GM18502 (cell line): ENCODE data around the gene MRAP.

Source experiments
- ATAC-seq: cut with Tn5 transposase; IDR thresholded peaks from one replicate; pipeline ENCODE4 v1.9.1; 2021; ENCODE audit warnings: mild to moderate bottlenecking; ENCODE audit not compliant: unreplicated experiment, poor library complexity

The MRAP gene

DNA sequence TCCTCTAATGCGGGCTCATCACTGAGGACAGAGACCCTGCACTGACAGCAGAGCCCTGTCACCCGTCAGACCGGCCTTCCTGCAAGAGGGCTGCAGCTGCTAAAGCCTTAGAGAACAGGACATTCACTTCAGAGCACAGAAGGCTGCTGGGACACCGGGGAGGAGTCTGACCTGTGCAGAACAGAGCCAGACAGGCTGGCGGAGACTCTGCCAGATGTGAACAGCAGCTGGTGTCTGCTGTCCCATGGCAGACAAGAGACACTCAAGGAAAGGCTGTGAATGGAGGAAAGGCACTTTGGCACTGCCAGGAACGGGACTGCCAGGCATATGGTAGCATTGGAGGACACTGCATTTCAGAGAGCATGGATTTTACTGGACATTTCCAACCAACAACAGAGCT lies 21.4 kb downstream of the MRAP start:
- no peak for ATAC-seq

DNA sequence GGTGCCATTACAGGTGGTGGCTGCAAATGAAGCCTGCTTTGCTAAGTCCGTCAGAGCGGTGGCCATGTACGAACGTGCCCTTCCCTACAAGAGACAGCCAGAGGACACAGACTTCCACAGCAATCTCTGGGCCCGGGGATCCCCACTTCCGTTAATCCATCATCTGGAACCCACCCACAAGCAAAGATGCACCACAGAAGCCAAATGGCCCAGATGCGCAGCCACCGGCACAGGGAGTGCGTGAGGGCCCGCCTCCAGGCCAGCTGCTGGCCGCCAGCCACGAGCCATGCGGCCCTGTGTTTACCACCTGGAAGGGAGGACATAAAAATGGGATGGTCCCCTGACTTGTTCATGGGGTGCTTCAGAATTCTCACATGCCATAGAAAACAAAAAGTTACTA lies 22.1 kb downstream of the MRAP start:
- ATAC-seq: no peak

DNA sequence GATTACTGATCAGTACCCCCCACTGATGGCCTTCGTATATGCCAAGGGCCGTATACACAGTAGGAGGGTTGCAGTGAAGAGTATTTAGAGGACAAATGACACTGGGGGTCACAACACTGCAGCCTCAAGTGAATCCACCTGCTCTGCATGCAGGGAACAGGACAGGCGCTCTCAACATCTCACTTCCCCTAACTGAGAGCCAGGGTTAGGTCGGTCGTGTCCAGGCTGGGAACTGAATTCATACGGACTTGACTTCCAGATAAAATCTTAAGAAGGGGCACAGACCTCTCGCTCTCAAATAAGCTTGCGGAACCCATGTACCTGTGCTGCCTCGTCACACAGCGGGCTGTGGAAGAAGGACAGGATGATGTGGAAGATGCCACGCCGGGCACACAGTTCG lies 22.8 kb downstream of the MRAP start:
- no peak for ATAC-seq

DNA sequence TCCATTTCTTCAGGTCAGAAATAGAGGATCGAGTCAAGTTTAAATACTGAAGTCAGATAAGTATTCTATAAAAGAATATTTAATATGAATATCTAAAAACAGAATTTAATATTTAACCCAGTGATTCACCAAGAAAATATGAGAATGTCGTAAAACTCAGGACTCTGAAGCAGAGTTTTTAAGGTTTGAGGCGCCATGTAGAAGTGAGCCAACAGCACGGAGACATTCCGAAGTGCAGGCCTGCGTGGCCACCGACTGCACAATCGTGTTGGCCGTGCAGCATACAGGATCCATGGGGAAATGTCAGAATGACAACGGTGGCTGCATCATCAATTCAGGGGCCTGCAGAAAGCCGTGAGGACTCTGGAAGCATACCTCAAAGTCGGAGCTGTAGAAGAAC lies 23.4 kb downstream of the MRAP start:
- no peak for ATAC-seq

DNA sequence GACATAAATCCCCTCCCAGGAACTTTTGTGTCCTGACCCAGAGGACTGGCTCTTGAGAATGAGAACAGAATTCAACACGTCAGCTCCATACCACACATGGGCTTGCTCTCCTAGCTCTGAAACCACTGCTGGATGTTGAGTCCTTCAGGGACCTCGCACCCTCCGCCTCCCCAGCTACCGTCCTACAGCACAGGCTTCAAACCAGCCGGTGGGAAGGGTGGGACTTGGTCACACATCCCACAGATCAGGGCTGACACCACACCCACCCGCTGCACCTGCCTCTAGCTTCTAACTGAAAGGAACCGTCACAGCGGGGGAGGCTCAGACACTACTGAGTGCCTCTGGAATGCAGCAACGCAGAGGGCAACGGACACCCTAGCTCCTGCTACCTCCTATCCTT lies 24.0 kb downstream of the MRAP start:
- ATAC-seq: no peak

DNA sequence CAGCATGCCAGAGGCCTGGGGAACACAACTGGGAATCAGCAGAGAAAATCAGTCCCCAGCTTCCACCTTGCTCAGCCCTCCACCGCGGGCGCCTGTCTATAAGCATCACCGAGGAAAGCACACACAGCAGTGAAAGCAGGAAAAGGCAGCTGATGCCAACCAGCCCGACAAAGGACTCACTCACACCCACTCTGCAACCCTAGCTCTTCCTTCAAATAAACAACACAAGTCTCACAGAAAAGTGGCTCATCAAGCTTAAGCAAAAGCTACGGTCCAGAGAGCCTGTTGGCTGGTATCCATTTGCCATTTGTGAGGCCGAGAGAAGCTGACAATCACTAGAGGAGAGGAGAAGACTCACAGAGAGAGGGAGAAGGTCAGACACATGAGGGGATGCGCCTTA lies 27.1 kb downstream of the MRAP start:
- ATAC-seq: no peak

DNA sequence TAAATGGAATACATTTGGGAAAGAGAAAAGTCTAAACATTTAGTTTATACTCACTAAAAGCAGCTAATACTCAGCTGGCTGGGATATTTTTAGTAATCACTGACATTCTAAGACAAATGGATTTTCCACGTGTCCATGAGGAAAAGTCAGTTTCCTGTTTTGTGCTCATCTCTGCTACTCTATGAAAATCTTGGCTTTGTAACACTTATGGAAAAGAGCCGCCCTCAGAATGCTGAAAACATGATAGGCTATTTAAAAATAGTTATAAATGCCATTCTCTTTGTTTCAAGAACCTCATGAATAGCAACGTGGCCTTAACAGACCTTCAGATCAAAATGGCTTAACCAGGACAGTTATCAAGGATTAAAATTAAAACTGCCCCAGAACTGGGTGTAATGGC lies 29.9 kb downstream of the MRAP start:
- ATAC-seq: no peak

DNA sequence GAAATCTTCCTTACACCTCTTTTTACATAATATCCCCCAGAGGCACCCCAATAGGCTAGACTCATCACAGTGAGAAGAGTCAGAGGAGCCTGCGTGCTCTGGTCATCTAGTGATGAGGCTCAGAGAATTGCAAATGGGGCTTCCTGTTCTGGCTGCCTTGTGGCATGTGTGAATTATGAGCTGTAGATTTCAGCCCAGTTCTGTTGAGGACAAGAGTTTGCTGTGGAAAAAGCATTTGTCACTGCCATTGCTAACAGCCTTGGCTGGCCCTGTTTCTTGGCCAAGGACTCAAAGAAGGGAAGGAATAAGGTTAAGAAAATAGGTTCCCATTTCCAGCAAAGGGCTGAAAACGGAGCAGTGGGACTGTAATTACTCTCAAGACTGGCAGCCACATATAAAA lies 30.7 kb downstream of the MRAP start:
- ATAC-seq: no peak

DNA sequence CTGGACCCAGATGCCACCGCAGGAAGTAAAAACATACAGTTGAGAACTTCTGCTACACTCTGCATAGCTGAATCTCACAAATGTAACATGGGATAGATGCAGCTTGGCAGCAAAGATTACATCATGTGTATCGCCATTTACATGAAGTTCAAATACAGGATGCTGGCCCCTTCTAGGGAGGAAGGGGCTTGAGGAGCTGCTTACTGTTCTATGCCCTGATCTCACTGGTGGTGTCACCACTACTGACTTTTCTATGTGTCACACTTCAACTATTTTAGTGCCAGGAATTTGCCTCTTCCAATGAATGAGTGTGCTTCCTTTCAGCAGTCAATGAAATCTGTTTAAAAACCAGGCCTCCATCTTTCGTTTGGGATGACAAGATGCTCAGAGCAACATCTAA lies 31.1 kb downstream of the MRAP start:
- no peak for ATAC-seq

DNA sequence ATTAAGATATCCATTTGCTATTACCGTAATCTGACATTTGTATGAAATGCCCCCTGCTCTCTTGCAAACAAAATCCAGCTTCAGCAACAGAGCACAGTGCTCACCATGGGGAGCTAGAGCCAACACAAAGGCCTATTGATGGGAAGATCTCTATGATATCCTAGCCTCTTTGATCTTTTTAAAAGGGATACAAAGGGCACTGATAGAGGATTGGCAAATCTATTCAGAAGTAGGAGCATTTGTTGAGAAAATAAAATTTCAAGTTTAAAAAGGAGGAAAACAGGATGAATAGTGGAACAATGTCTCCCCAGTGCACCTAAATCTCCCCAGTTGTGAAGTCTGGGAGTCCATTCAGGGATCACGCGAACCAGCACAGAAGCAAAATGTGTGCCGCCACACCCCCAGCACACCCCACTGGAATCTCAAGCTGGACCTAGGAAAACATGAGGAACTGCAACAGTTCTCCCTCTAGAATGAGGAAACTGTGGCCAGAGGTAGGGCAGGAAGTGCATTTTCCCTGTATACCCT lies 32.2 kb downstream of the MRAP start:
- ATAC-seq: no peak

DNA sequence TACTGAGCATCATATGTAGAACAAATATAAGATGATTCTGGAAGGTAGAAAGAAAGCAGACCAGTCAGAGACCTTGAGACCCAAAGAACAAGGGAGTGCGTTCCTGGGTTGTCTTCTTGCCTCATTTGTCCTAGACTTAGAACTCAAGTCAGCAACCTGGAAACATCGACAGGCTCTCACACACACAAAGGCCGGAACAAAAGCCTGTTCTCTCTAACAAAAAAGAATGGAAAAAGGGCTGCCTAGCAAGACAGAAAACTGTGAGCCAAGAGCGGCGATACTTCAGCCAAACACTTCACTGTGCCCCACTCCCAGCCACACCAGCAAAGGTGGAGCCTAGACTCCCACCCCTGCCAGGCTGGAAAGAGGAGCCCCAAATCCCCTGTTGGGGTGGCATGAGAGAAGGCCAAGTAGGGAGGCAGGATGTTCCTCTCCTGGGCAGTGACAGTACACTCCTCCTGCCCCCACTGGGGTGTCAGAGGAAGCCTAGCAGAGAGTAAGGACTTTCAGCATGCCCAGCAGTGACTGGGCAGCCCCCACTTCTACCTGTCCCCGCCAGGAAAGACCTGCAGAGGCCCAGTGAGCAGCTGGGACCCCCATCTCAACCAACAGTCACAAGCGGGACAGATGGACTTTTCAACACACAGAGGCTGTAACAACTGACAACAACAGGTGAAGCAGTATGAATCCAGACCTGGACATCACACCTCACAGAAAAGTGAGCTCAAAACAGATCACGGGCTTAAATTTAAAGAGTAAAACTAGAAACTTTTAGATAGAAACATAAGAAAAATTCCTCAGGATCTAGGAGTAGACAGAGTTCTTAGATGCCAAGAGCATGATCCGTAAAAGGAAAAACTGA lies 33.0 kb downstream of the MRAP start:
- ATAC-seq: no peak

DNA sequence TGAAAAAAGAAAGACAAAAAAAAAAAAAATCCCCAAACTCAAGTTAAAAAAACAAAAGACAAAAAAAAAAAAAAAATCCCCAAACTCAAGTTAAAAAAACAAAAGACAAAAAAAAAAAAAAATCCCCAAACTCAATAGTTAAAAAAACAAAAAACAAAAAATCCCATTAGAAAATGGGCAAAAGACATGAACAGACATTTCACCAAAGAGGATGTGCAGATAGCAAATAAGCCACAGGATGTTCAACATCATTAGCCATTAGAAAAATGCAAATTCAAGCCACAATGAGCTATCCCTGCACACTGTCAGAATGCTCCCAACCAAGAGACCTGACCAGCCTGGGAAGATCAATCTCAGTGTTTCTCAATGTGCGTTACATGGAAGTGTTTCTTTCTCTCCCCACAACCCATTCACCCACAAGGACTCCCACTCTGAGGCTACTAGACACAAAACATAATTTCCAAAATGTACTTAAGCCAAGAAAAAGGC lies 33.9 kb downstream of the MRAP start:
- no peak for ATAC-seq

DNA sequence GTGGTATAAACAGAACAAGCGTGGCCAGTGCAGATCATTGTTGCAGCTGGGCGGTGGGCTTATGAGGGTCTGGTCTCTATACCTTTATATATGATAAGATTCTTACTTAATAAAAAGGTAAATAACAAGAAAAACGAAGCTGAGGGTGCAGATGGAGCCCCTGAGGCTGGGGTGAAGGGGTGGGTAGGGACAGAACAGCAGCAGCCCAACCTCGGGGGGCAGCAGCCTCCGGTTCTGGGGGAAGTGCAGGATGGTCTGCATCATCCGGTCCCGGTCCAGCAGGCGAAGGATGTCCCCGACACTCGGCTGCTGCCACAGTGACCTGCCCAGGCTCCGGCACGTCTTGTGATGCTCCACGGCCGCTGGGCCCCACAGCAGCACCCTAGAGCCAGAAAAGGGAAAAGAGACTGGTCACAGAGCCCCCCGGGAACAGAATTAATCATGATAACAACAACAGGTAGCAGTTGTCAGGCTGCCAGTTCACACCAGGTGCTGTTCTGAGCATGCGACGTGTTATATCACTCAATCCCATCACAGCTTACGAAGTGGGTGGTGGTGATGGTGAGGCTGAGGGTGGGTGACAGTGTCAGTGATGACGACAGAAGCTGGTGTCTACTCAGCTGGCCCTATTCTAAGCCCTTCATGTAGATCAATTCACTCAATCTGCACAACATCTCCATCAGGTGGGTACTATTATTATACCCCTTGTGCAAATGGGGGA lies 35.5 kb downstream of the MRAP start:
- no peak for ATAC-seq

DNA sequence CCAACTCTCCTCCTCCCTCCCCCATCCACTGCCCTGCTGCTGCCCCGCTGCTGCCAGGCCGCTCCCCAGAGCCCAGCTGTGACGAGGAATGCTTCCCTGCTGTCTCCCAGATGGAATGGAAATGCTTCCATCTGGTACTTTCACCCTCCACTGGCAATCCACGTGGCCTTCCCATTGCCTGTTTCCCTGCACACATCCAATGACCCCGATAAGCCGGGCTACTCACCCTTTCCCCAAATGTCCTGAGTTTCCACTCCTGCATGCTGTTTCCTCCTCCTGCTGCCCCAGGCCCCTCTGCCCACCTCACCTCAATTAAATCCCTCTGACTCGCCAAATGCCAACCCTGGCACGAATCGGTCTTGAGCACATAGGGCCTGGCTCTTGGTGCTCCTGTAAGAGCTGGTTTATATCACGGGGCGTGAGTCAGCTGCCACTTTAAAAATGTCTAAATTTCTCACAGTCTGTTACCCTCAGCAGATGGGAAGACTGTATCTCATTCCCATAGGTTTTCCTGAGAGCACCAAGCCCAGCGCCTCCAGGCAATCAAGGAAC lies 36.4 kb downstream of the MRAP start:
- no peak for ATAC-seq

DNA sequence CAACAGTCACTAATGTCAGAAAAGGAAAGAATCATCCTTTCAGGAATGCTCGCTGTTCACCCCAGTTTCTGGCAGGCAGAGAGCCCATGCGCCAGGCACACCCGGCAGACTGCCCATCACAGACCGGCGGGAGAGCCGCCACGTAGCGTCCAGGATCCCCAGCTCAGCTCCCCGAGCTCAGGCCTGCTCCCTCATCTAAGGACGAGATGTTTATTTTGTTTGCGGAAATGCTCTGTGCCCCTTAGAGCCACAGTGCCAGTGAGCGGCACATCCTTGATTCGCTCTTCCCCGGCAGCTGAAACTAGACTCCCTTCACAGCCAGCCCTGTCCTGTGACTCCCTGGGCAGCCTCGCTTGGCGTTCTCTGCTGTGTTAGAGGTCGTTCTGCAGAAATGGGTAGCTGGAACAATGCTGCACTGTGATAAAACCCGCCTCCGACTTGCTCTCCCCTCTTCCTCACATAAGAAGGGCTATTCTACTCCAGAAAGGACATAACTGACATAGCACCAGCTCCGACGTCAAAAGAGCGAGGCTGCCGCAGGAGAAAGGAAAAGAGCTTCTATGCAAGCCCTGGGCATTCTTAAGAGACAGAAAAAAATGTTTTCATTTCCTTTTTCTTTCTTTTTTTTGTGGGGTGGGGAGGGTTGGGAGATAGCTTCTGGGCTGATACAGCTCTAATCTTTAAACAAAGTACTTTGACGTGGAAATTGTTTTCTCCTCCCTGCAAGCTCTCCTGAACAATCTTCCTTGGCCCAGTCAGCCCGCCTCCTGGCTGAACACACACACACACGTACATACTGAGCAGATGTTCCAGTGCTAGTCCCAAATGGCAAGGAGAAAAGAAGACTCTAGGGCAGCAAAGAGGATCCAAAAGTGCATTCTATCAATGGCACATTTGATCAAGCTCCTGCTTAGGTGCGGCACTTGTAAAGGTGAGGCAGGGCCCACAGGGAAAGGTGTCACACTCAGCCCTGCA lies 37.2 kb downstream of the MRAP start:
- no peak for ATAC-seq

DNA sequence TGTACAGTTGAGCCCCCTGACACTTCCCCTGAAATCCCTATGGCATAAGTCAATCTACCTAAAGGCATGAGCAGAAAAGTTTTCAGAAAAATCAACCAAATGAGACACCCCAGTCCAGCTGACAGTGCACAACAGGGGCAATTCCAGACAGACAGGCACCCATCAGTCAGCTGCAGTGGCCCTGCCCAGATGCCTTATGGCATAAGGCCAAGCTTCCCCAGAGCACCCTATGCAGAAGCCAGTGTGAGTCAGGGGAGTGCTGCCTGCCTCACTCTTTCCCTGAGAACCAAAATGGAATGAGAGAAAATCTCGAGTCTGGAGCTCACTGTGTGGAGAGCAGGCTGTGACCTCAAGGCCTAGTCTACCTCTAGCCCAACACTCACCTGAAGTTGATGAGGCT lies 38.1 kb downstream of the MRAP start:
- no peak for ATAC-seq

DNA sequence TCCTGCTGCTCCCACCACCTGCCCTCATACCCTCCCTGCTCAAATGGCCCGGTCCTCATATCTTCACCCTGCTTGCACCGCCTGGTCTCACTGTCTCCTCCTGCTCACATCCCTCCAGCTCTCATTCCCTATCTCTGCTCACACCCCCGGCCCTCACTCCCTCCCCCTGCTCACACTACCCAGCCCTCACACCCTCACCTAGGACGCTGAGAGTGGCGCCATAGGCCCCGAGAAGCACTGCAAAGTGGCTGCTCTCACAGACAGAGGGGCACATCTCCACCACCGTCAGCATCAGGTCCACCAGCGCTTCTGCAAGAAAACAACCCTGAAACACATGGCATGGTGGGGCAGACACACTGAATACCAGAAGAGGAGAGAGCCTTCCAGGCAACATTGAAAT lies 38.6 kb downstream of the MRAP start:
- ATAC-seq: no peak

DNA sequence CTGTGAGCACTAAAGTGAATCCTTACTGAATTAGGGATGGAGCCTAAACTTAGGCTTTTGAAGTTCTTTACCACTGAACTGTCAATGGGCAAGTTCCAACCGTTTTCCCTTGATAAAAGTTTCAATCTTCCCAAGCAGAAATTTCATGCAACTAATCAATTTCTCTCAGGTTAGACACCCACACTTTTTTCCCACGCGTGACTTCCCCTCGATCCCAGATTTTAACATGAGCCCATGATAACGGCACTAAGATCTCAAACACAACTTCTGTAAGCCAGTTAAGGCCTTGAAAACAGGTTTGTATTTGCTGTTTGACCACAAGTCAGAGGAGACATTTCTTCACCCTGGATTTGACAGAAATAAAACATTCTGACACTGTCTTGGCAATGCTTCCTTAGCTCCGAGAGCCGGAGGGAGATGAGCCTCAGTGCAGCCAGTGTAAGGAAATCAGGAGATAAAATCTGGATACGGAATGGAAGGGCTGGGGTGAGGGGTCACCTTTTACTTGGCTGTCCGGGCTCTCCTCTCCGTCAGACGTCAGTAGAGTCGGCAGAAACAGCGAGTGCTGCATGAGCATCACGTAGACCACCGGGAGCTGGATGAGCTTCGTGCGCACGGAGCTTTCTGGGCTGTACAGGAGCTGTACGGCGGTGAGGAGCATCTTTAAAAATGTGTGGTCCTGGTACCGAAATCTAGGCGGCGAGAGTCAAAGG lies 39.7 kb downstream of the MRAP start:
- ATAC-seq: no peak
